HL-60/S4 treated with phorbol 12-myristate 13-acetate at 8.2 ng/mL for 4 days and 3 days (cell line): ENCODE results near the gene SLC4A2.

Experiments used
- in situ Hi-C: fragments of 300-500 bp; cut with MboI; formaldehyde crosslinking; loops from 2 replicates; pipeline ENCODE4 v1.15.0; 2022; ENCODE audit warnings: low sequenced_read_pairs

Gene SLC4A2

GRCh38 chr7:151113344-151114150 lies 54.2 kb downstream of the SLC4A2 start:
- in situ Hi-C loops, result loop anchor here (25.0 kb wide), 1 partner anchor 326 kb away; no protein-coding TSS in a partner anchor

- in situ Hi-C loops, result loop anchor here (25.0 kb wide), 1 partner anchor 327 kb away; no protein-coding TSS in a partner anchor
Measured at GRCh38 chr7:151114151-151115090, 55.0 kb downstream of the SLC4A2 start.

GRCh38 chr7:151115121-151115835 lies 55.9 kb downstream of the SLC4A2 start:
- in situ Hi-C loops, result loop anchor here (25.0 kb wide), 1 partner anchor 328 kb away; no protein-coding TSS in a partner anchor

DNA sequence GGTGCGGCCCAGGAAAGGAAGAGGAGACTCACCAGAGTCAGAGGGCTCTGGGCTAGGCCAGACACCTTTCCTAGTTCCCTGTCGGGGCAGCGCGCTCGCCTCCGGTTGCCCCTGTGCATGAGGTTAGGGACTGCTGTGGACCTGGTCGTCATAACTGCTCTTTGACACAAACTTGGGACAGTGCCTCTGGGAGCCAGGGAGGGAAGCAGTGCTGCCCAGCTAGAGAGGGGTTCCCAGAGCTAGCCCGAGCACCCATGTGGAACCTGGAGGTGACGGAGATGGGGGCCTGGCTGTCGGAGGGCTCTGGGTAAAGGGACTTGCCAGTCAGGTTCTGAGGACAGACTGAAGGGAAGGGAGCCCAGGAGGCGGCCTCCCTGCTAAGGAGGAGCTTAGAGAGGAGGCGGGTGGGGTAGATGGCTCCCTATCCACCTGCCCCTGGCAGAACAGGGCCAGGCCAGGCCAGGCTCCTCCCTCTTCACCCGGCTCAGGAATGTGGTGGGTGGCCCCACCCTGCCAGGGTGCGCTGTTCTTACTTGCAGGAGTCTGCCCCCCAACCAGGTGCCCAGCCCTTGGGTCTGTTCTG lies 56.5 kb downstream of the SLC4A2 start:
- in situ Hi-C loops, result loop anchor here (25.0 kb wide), 1 partner anchor 329 kb away; no protein-coding TSS in a partner anchor

DNA sequence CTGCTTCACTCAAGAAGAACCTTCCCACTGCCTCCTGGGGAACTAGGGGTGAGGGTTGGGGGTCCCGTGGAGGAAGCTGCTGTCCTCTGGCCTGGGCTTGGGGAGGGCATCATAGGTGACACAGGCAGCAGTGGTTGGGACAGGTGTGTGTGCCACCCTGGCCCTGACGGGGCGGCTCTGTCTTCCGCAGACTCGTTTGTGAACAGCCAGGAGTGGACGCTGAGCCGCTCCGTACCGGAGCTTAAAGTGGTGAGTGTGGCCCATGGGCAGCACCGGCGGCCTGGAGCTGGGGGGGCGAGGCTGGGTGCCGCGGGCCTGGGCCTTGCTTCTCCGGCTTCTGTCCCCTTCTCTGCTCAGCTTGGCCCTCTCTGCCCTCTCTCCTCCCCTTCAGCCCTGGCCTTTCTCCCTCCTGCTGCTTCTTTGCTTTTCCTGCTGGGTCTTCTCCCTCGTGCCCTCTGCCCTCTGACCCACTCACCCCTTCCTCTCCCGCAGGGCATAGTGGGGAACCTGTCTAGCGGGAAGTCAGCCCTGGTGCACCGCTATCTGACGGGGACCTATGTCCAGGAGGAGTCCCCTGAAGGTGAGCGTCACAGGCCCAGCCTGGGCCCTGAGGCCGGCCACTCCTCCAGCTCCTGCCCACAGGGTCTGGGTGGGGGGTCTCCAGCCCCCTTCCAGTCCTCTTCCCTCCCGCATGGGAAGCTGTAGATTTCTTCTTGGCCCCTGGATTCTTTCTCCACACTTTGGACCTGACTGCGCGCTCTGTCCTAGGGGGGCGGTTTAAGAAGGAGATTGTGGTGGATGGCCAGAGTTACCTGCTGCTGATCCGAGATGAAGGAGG lies 57.4 kb downstream of the SLC4A2 start:
- in situ Hi-C loops, result loop anchor here (25.0 kb wide), 1 partner anchor 330 kb away; no protein-coding TSS in a partner anchor

- in situ Hi-C loops, result loop anchor here (25.0 kb wide), 1 partner anchor 330 kb away; no protein-coding TSS in a partner anchor
Measured at GRCh38 chr7:151117565-151117964, 58.2 kb downstream of the SLC4A2 start.

- in situ Hi-C loops, result loop anchor here (25.0 kb wide), 1 partner anchor 331 kb away; no protein-coding TSS in a partner anchor
Measured at GRCh38 chr7:151118108-151119054, 59.0 kb downstream of the SLC4A2 start.

GRCh38 chr7:151119055-151119415 lies 59.6 kb downstream of the SLC4A2 start:
- in situ Hi-C loops, result loop anchor here (25.0 kb wide), 1 partner anchor 332 kb away; no protein-coding TSS in a partner anchor

DNA sequence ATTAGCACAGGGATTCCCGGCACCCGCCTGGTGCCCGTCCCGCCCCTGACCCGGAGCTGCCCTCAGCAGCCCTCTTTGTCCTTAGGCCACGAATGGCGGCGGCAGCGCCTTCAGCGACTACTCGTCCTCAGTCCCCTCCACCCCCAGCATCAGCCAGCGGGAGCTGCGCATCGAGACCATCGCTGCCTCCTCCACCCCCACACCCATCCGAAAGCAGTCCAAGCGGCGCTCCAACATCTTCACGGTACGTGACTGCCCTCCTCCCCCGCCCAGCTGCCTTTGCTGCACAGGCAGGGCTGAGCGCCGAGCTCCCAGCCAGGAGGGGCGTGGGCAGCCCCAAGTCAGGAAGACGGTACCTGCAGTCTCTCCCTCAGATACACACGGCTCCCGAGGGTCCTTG lies 60.5 kb downstream of the SLC4A2 start:
- in situ Hi-C loops, result loop anchor here (25.0 kb wide), 1 partner anchor 333 kb away; no protein-coding TSS in a partner anchor

DNA sequence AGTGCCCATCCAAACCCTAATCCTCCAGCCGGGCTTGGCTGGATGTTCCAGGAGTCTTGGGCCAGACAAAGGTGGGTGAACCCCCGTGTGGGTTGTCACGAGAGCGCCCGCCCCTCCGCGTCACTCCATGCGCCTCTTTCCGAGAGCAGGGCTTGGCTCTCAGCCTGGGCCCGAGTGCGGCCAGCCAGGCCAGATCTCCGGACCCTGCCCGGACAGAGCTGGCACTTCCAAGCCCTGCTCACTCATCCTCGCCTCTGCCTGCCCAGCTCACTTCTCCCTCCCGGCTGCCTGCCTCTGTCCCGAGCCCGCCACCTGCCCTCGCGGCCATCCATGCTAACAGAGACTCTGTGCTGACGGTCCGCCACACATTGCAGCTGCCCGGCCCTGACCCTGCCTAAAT lies 61.5 kb downstream of the SLC4A2 start:
- in situ Hi-C loops, result loop anchor here (25.0 kb wide), 1 partner anchor 334 kb away; no protein-coding TSS in a partner anchor

DNA sequence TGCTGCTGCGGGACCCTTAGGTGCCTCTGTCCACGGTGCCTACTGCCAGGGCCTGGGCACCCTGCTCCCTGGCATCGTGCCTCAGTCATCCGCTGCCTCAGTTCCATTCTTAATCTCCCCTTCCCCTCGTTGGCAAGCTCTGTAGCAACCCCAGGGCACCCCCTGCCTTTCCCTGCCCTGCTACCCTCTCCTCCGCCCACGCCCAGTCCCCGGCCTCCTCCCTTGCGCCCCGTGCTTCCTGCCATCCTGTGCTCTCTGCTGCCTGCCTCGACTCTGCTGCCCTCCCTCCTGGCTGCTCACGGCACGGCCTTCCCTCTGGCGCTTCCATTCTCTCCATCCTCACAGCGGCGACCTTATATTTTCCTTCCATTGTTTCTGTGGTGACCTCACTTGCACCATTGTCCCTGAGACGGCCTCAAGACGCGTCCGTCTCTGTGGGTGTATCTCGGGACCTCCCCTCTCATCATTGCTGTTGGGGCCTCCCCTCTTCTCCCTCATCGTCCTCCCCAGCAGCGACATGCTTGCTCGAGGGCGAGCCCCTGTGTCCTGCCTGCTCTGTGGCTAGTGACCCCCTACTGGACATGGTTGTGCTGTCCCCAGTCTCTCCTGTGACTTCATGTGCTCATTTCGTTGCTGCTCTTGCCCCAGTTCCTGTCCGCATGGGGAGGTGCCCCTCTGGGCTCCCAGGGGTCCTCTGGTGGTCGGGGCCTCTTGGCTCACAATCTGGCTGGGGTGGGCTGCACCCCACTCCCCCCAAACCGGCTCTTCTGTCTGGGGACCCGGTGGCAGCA lies 62.2 kb downstream of the SLC4A2 start:
- in situ Hi-C loops, result loop anchor here (25.0 kb wide), 1 partner anchor 334 kb away; no protein-coding TSS in a partner anchor

DNA sequence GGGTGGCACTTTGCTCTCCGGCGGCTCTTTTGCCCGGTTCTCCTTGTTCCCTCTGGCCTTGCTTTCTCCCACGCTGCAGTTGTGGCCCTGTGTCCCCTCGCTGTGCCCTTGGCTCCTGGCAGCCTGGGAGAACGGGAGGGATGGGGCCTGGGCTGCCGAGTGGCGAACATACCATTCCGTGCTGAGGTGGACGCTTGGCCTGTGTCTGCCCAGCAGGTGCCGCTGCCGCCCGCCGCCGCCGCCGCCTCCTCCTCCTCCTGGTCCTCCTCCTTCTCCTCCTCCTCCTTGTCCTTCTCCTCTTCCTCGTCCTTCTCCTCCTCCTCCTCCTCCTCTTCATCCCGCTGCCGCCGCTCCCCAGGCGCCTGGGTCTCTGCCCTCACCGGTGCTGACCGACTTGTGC lies 62.9 kb downstream of the SLC4A2 start:
- in situ Hi-C loops, result loop anchor here (25.0 kb wide), 1 partner anchor 335 kb away; no protein-coding TSS in a partner anchor

DNA sequence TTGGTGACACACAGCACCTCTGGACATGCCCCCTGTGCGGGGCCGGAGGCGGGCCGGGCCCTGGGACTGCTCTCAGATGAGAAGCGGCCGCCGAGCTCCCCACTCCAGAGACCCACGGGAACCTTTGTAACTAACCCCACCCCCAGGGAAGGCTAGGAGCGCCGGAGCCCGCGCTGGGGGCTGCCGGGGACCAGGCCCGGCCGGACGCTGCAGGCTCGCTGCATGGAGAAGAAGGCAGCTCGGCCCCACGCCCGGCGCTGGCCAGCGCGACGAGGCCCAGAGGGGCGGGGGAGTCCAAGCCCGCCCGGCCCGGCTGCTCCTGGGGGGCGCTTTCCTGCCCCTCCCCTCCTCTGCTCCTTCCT lies 63.4 kb downstream of the SLC4A2 start:
- in situ Hi-C loops, result loop anchor here (25.0 kb wide), 1 partner anchor 335 kb away; no protein-coding TSS in a partner anchor

DNA sequence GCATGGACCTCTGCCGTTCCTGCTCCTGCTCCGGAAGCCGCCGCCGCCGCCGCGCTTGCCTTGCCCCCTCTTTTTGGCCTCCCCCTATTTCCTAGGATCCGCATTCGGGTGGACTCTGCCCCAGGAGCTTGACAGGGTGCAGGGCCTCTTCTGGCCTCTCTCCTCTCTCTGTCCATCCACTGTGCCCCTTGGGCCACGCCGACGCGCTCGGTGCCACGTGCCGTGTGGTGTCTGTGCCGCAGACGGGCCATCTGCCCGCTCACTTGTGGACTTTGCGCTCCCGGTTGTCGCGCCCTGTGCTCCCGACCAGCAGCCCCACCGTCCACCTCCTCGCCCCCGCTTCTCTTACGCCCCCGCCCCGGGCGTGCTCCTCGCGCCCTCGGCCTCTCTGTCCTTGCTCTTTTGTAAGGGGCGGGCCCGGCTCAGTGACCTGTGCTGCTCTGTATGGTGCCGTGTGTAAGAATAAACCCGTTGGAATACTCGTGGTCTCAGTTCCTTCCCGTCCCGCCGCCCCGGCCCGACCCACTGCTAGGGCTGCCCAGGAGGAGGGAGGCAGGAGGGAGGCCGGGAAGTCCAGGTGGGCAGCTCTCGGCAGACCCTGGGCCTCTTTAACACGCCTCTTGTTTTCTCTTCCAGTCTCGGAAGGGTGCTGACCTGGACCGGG lies 63.9 kb downstream of the SLC4A2 start:
- in situ Hi-C loops, result loop anchor here (25.0 kb wide), 1 partner anchor 336 kb away; no protein-coding TSS in a partner anchor

DNA sequence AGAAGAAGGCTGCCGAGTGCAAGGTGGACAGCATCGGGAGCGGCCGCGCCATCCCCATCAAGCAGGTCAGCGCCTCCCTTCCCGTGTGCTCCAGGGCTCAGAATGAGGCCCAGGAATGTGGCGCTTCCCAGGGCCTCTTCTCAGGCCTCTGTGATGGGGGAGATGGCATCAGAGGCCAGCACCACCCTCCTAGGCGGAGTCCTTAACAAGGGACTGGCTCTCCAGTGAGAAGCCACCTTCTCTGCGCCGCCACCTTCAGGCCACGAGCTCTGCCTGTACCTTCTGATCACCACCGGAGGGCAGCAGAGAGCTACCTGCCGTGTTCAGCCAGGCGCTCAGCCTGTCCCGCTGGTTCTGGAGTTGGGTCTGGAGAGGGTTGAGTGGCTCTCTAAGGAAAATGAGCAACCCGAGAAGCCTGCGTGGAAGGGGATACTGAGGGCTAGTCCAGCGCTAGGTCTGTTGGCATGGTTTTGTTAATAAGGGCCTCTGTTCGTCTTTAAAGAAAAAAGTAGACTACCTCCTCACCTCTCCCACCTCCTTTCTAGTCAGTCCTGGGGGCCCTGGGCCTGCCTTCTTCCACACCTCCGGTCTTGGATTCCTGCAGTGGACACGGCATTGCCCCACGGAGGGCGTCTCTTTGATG lies 64.6 kb downstream of the SLC4A2 start:
- in situ Hi-C loops, result loop anchor here (25.0 kb wide), 1 partner anchor 337 kb away; no protein-coding TSS in a partner anchor

DNA sequence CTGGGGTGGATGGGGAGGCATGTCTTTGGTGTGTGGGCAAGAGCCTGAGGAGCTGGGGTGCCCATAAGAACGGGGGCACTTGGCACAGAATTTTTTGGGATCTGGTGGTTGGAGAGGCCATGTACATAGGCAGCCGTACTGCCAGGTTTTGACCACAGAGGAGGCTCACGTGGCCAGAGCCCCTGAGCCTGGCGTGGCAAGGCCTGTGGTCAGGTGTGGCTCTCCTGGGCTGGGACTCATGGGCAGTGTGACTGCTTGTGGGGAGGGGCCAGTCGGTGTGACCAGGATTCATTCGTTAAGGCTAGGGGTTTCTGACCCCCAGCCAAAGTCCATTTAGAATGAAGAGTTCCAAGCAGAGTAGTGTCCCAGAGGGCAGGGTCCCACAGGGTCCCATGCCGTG lies 65.1 kb downstream of the SLC4A2 start:
- in situ Hi-C loops, result loop anchor here (25.0 kb wide), 1 partner anchor 337 kb away; no protein-coding TSS in a partner anchor
